Mucosa of rectum (tissue), 2 donors: ENCODE results near the gene CEP120.
"Not testable (repeated sequence)": the region's sequence is repeated elsewhere in the genome, so short reads cannot be mapped to it uniquely, and the experiment has no call there.

Experiments used
- H3K27ac ChIP-seq, 2 donors: one replicate each; pipeline ENCODE4 v1.7.0; 2013; ENCODE audit warnings: inconsistent platforms in 2 of 2, low read depth in 2 of 2, low read length in 2 of 2
- H3K27me3 ChIP-seq, 2 donors: one replicate each; pipeline ENCODE4 v1.7.0; 2013; ENCODE audit warnings: low read length in 2 of 2; ENCODE audit not compliant: control insufficient read depth in 2 of 2, insufficient read depth in 2 of 2
- H3K36me3 ChIP-seq, 2 donors: one replicate each; pipeline ENCODE4 v1.7.0; 2013; ENCODE audit warnings: low read length in 2 of 2; ENCODE audit not compliant: control insufficient read depth in 2 of 2, insufficient read depth in 2 of 2
- H3K4me1 ChIP-seq, 2 donors: one replicate each; pipeline ENCODE4 v1.7.0; 2013; ENCODE audit warnings: low read length in 2 of 2, mild to moderate bottlenecking in 1 of 2; ENCODE audit not compliant: control insufficient read depth in 2 of 2, insufficient read depth in 2 of 2
- H3K4me3 ChIP-seq, 2 donors: one replicate each; pipeline ENCODE4 v1.7.0; 2013; ENCODE audit warnings: low read length in 2 of 2
- H3K9ac ChIP-seq, 2 donors: one replicate each; pipeline ENCODE4 v1.7.0; 2013; ENCODE audit warnings: low read length in 2 of 2, low read depth in 1 of 2, mild to moderate bottlenecking in 1 of 2
- H3K9me3 ChIP-seq, 2 donors: one replicate each; pipeline ENCODE4 v1.7.0; 2013; ENCODE audit warnings: low read length in 2 of 2; ENCODE audit not compliant: control insufficient read depth in 2 of 2
- donor health status: healthy.
- donor health status: Normal muscosa, but diverticular disease.

Gene CEP120

GRCh38 chr5:123423278-123424149, at the start of gene CEP120:
CEP120 (minus strand) TSS chr5:123423403; CDS start chr5:123422998, 405 bp downstream.
- no peaks in the 10 kb centered on the region for H3K27me3 ChIP-seq
- H3K36me3 ChIP-seq: no peaks in the 10 kb centered on the region

GRCh38 chr5:123472150-123472924, 49.1 kb upstream of the CEP120 start:
- Histone ChIP-seq H3K27me3 (no peaks in the 10 kb centered on the region), H3K9me3 (no peaks in the 10 kb centered on the region)

More at GRCh38 chr5:123423278-123424149, at the start of gene CEP120:
- Histone ChIP-seq H3K4me1 (peaks cover 0 to 7% of the 10 kb centered on the region in 2 donors), H3K9me3 (no peaks in the 10 kb centered on the region), H3K4me3 (peak within 1 kb of the TSS; percentile 84 to 95), H3K9ac (peak within 1 kb of the TSS; percentile 88 to 91), H3K27ac (peak within 1 kb of the TSS; percentile 88 to 92)

GRCh38 chr5:123471385-123471784, 48.2 kb upstream of the CEP120 start:
- Histone ChIP-seq H3K4me3 (no peak overlapping the region), H3K27me3 (no peaks in the 10 kb centered on the region), H3K36me3 (no peaks in the 10 kb centered on the region), H3K4me1 (no peaks in the 10 kb centered on the region), H3K9me3 (no peaks in the 10 kb centered on the region), H3K27ac (no peak overlapping the region), H3K9ac (no peak overlapping the region)

More at GRCh38 chr5:123472150-123472924, 49.1 kb upstream of the CEP120 start:
- no peak overlapping the region for H3K4me3 ChIP-seq
- no peaks in the 10 kb centered on the region for H3K4me1 ChIP-seq
- no peak overlapping the region for H3K9ac ChIP-seq
- no peak overlapping the region for H3K27ac ChIP-seq
- no peaks in the 10 kb centered on the region for H3K36me3 ChIP-seq

- not testable (repeated sequence) for H3K4me1 ChIP-seq, H3K27ac ChIP-seq, H3K9me3 ChIP-seq
These were observed 43.6 kb upstream of the CEP120 start for GRCh38 chr5:123466839-123467238.

GRCh38 chr5:123460296-123460729, 37.1 kb upstream of the CEP120 start:
- H3K4me1 ChIP-seq: peaks cover 2 to 23% of the 10 kb centered on the region in 2 donors
- no peaks in the 10 kb centered on the region for H3K9me3 ChIP-seq
- H3K27me3 ChIP-seq: no peaks in the 10 kb centered on the region
- no peaks in the 10 kb centered on the region for H3K36me3 ChIP-seq
- peak overlapping the region in 1 of 2 donors; percentile 54 for H3K9ac ChIP-seq
- peak overlapping the region in 1 of 2 donors; percentile 23 for H3K4me3 ChIP-seq
- peak overlapping the region; percentile 70 to 89 for H3K27ac ChIP-seq

More at GRCh38 chr5:123466839-123467238, 43.6 kb upstream of the CEP120 start:
- not testable (repeated sequence) for H3K27me3 ChIP-seq, H3K9ac ChIP-seq, H3K36me3 ChIP-seq, H3K4me3 ChIP-seq

GRCh38 chr5:123458994-123459393, 35.8 kb upstream of the CEP120 start:
- H3K27me3 ChIP-seq, H3K27ac ChIP-seq, H3K36me3 ChIP-seq, H3K4me3 ChIP-seq, H3K9ac ChIP-seq, H3K9me3 ChIP-seq: not testable (repeated sequence)
- H3K4me1 ChIP-seq: peaks cover 2 to 26% of the 10 kb centered on the region in 2 donors

GRCh38 chr5:123456242-123456641, 33.0 kb upstream of the CEP120 start:
- Histone ChIP-seq H3K4me1 (peaks cover 2 to 24% of the 10 kb centered on the region in 2 donors), H3K27me3 (no peaks in the 10 kb centered on the region), H3K36me3 (no peaks in the 10 kb centered on the region), H3K4me3 (no peak overlapping the region), H3K9me3 (no peaks in the 10 kb centered on the region), H3K27ac (peak overlapping the region in 1 of 2 donors; percentile 44), H3K9ac (no peak overlapping the region)

GRCh38 chr5:123455640-123456039, 32.4 kb upstream of the CEP120 start:
- Histone ChIP-seq H3K27me3 (no peaks in the 10 kb centered on the region), H3K4me1 (peaks cover 0 to 20% of the 10 kb centered on the region in 2 donors), H3K9ac (no peak overlapping the region), H3K27ac (no peak overlapping the region), H3K9me3 (no peaks in the 10 kb centered on the region), H3K36me3 (no peaks in the 10 kb centered on the region), H3K4me3 (no peak overlapping the region)

- Histone ChIP-seq H3K4me3 (no peak overlapping the region), H3K27me3 (no peaks in the 10 kb centered on the region), H3K36me3 (no peaks in the 10 kb centered on the region), H3K4me1 (peaks cover 0 to 15% of the 10 kb centered on the region in 2 donors), H3K9me3 (no peaks in the 10 kb centered on the region), H3K27ac (no peak overlapping the region), H3K9ac (no peak overlapping the region)
These were observed 31.9 kb upstream of the CEP120 start for GRCh38 chr5:123455095-123455494.
